OCI-LY7 (cell line): Measurements from ENCODE around the gene RNF126.

Source experiments
- EZH2phosphoT487 ChIP-seq: fragments of 200-600 bp; sonication (generic); IDR thresholded peaks from 2 replicates; pipeline ENCODE4 v1.6.1; 2018; ENCODE audit warnings: low read depth, borderline replicate concordance, mild to moderate bottlenecking, mixed run types, antibody characterized with exemption, low read length, moderate library complexity, mixed read lengths
- TF ChIP-seq, protein P1 (sequence below): fragments of 200-600 bp; sonication (generic); conservative IDR thresholded peaks from 2 replicates; pipeline ENCODE4 v1.5.1; 2014; ENCODE audit warnings: mild to moderate bottlenecking, antibody characterized with exemption, low read length, moderate library complexity, mixed read lengths

DNA sequence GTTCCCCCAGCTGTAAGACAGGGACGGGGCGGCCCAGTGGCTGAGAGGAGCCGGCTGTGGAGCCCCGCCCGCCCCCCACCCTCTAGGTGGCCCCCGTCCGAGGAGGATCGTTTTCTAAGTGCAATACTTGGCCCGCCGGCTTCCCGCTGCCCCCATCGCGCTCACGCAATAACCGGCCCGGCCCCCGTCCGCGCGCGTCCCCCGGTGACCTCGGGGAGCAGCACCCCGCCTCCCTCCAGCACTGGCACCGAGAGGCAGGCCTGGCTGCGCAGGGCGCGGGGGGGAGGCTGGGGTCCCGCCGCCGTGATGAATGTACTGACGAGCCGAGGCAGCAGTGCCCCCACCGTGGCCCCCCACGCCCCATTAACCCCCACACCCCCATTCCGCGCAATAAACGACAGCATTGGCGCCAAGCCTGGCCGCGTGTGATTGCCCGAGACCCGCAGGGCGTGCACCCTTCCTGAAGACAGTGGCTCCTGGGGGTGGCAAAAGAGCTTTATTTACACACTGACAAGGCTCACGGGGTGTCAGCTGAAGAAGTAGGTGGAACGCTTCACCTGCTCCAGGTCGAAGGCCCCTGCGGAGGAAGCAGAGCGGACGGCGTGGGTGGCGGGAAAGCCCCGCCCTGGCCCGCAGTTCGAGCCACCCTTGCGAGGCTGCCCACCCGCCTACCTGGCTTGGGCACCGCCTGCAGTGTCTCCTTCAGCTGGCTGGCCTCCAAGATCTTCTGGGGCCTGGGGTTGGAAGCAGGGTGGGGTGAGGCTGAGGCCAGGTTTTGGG is 46.1 kb downstream of the RNF126 start:
- TF ChIP-seq, protein P1, sequence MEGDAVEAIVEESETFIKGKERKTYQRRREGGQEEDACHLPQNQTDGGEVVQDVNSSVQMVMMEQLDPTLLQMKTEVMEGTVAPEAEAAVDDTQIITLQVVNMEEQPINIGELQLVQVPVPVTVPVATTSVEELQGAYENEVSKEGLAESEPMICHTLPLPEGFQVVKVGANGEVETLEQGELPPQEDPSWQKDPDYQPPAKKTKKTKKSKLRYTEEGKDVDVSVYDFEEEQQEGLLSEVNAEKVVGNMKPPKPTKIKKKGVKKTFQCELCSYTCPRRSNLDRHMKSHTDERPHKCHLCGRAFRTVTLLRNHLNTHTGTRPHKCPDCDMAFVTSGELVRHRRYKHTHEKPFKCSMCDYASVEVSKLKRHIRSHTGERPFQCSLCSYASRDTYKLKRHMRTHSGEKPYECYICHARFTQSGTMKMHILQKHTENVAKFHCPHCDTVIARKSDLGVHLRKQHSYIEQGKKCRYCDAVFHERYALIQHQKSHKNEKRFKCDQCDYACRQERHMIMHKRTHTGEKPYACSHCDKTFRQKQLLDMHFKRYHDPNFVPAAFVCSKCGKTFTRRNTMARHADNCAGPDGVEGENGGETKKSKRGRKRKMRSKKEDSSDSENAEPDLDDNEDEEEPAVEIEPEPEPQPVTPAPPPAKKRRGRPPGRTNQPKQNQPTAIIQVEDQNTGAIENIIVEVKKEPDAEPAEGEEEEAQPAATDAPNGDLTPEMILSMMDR = no peak
- TF ChIP-seq EZH2phosphoT487 = no peak
